ENCODE data around the gene KCNMB2.

DNA sequence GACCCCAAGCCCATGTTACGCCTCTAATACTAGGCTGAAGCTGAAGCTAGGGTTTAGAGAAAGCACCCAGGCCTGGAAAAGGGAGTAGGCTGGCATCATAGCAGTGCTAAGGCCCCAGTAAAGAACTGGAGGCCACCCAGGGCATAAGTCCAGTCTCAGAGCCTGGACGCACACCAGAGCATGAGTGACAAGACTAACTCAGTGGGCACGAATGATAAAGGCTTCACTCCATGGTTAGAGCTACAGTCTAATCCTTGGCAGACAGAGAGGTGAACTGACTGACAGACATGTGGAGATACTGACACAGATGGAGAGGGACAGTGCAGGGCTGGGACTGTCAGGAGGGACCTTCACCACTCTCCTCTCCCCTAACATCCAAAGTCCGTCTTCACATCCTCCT, 139.8 kb downstream of the KCNMB2 start:
- TF ChIP-seq, protein P1, sequence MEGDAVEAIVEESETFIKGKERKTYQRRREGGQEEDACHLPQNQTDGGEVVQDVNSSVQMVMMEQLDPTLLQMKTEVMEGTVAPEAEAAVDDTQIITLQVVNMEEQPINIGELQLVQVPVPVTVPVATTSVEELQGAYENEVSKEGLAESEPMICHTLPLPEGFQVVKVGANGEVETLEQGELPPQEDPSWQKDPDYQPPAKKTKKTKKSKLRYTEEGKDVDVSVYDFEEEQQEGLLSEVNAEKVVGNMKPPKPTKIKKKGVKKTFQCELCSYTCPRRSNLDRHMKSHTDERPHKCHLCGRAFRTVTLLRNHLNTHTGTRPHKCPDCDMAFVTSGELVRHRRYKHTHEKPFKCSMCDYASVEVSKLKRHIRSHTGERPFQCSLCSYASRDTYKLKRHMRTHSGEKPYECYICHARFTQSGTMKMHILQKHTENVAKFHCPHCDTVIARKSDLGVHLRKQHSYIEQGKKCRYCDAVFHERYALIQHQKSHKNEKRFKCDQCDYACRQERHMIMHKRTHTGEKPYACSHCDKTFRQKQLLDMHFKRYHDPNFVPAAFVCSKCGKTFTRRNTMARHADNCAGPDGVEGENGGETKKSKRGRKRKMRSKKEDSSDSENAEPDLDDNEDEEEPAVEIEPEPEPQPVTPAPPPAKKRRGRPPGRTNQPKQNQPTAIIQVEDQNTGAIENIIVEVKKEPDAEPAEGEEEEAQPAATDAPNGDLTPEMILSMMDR (IDR thresholded peaks at IDR 0.05; ENCODE audit: borderline replicate concordance, extremely low read depth, low read length, poor library complexity, severe bottlenecking) = no peak
- TF ChIP-seq EZH2 (IDR thresholded peaks at IDR 0.05; ENCODE audit: borderline replicate concordance, low read depth, low read length, severe bottlenecking) = no peak

Measured in DND-41 (cell line).